ENCODE measurements around the gene GXYLT2.

The GXYLT2 gene

DNA sequence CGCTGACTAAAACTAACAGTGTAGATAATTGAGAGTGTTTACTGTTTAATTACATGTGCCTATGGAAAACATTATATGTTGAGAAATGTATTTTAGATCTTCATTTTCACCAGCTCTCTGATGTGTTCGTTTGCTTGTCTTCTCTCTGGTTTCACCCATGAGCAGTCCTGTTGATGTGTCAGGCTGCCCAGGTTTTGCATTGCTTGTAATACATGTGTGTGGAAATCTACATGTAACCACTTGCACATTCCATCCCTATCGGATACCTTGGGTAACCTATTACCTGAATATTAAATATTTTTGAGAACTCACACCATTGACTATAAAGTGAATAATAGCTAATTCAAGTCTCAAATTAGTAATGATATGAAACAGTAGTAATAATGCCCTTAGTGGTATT is 121.9 kb downstream of the GXYLT2 start:
- peaks cover 3 to 12% (median 8%) of the 10 kb centered on the region in 3 donors for H3K36me3 ChIP-seq
- no peaks in the 10 kb centered on the region for H3K27me3 ChIP-seq
- H3K4me1 ChIP-seq: peaks cover 0 to 49% (median 0%) of the 10 kb centered on the region in 4 donors
- no peaks in the 10 kb centered on the region for H3K9me3 ChIP-seq
- intact Hi-C loops (cut with DNase I; ENCODE audit: low total_unique reads): no loop called here
- TF ChIP-seq CTCF (IDR thresholded peaks at IDR 0.05): no peak
- H3K27ac ChIP-seq: no peak overlapping the region
- no peak overlapping the region for H3K4me3 ChIP-seq
- DNase-seq: no peak

DNA sequence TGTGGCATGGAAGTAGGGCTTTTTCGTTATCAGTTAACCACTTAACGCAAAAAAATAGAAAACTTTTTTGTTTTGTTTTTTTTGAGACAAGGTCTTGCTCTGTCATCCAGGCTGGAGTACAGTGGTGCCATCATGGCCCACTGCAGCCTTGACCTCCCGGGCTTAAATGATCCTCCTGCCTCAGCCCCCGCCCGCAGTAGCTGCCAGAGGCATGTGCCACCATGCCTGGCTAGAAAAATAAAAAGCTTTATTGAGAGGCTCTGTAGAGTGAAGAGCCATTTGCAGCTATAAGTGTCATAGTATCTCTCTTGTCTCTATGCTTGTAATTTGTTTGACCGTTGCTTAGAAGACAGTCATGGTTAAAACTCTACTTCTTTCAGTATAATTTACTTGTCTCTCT is 122.3 kb downstream of the GXYLT2 start:
- no peak overlapping the region for H3K27ac ChIP-seq
- H3K4me3 ChIP-seq: no peak overlapping the region
- peaks cover 0 to 51% (median 0%) of the 10 kb centered on the region in 4 donors for H3K4me1 ChIP-seq
- no peak for TF ChIP-seq CTCF (IDR thresholded peaks at IDR 0.05)
- DNase-seq: no peak
- H3K36me3 ChIP-seq: peaks cover 3 to 12% (median 8%) of the 10 kb centered on the region in 3 donors
- no peaks in the 10 kb centered on the region for H3K27me3 ChIP-seq
- no peaks in the 10 kb centered on the region for H3K9me3 ChIP-seq
- intact Hi-C loops (cut with DNase I; ENCODE audit: low total_unique reads): no loop called here

DNA sequence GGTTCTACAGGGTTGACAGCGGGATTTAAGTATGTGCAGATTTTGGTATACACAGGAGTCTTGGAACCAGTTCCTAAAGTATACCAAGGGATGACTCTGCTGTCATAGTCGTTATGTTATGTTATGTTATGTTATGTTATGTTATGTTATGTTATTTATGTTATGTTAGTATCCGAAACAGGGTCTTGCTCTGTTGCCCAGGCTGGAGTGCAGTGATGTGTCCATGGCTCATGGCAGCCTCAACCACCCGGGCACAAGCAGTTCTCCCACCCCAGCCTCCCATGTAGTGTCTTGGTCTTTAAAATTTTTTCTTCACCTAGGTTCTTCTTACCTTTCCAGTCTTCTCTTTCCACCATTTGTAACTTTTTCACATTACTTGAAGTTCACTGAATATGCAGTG is 130.5 kb downstream of the GXYLT2 start:
- no peak overlapping the region for H3K4me3 ChIP-seq
- H3K36me3 ChIP-seq: no peaks in the 10 kb centered on the region
- no peak for TF ChIP-seq CTCF (IDR thresholded peaks at IDR 0.05)
- intact Hi-C loops (cut with DNase I; ENCODE audit: low total_unique reads): no loop called here
- no peak overlapping the region for H3K27ac ChIP-seq
- H3K27me3 ChIP-seq: no peaks in the 10 kb centered on the region
- H3K4me1 ChIP-seq: peaks cover 0 to 30% (median 9%) of the 10 kb centered on the region in 4 donors
- DNase-seq: no peak
- no peaks in the 10 kb centered on the region for H3K9me3 ChIP-seq

DNA sequence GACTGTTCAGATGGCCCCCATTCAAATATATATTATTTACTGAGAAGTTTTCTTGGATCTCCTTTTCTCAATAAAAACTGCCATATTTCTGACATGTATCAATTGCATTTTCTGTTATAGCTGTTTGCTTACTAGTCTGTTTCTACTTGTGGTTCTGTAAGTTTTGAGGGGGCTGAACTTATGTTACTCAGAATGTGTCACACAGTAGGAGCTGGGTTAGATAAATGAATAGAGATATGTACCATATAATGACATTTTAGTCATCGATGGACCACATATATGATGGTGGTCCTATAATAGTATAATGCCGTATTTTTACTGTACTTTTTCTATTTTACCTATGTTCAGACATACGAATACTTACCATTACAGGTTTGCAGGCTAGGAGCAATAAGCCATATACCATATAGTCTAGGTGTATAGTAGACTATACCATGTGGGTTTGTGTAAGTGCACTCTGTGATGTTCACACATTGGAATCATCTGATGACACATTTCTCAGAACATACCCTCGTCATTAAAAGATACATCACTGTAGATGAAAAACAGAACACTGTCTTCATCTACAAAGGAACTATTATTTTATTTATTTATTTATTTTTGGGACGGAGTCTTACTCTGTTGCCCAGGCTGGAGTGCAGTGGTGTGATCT is 131.1 kb downstream of the GXYLT2 start:
- TF ChIP-seq CTCF (IDR thresholded peaks at IDR 0.05): no peak
- intact Hi-C loops (cut with DNase I; ENCODE audit: low total_unique reads): no loop called here
- DNase-seq: no peak

DNA sequence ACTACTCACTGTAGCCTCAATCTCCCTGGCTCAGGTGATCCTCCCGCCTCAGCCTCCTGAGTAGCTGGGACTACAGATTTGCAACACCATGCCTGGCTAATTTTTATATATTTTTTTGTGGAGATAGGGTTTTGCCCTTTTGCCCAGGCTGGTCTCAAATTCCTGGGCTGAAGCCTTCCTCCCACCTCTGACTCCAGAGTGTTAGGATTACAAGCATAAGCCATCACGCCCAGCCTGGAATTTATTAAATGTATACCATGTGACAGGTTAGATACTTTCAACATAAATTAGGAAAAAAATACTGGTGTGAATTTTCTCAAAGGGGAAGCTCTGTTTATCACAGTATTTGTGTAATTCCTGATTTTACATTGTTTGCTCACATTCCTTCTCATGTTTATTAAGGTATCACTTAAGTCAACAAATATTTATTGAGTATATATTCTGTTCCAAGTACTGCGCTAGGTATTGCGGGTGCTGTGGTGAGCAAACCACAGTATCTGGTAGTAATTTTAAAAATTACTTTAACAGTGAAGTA is 133.5 kb downstream of the GXYLT2 start:
- intact Hi-C loops (cut with DNase I; ENCODE audit: low total_unique reads): no loop called here
- Histone ChIP-seq H3K36me3 (no peaks in the 10 kb centered on the region), H3K9me3 (no peaks in the 10 kb centered on the region), H3K4me3 (no peak overlapping the region), H3K4me1 (peaks cover 0 to 48% (median 16%) of the 10 kb centered on the region in 4 donors), H3K27ac (no peak overlapping the region), H3K27me3 (no peaks in the 10 kb centered on the region)
- TF ChIP-seq CTCF (IDR thresholded peaks at IDR 0.05): no peak
- DNase-seq: no peak

More for the DNA sequence above, 131.1 kb downstream of the GXYLT2 start:
- Histone ChIP-seq H3K27me3 (no peaks in the 10 kb centered on the region), H3K27ac (no peak overlapping the region), H3K36me3 (no peaks in the 10 kb centered on the region), H3K9me3 (no peaks in the 10 kb centered on the region), H3K4me3 (no peak overlapping the region), H3K4me1 (peaks cover 0 to 30% (median 10%) of the 10 kb centered on the region in 4 donors)

All from tibial artery (tissue), 4 donors.